ENCODE data around the gene PARN. TPM values are rescaled to one million over a fixed set of nuclear protein-coding genes. Genes with fewer than 3 reads are reported as not detected.

PARN gene
- total RNA-seq, 1 experiment from 2014 or later: 43.5 TPM

Small RNA genes lying within 50 kb of the gene (small RNA-seq; reads per million reads assigned to genes)
- 0 reads per million in 2 experiments for gene RN7SL274P
- gene RNU7-125P: 0 reads per million in 2 experiments

Other genes starting within 250 kb of the PARN start
- 63.1 and 77.6 TPM in 2 replicates for gene BFAR, start 2.7 kb upstream of the PARN start, total RNA-seq (2014; rRNA removed; shearing (Covaris generic))
- not detected in 2 replicates for gene PLA2G10, start 64.0 kb upstream of the PARN start, total RNA-seq (2014; rRNA removed; shearing (Covaris generic))
- 1.3 and 4.9 TPM in 2 replicates for gene NPIPA3, start 73.2 kb upstream of the PARN start, total RNA-seq (2014; rRNA removed; shearing (Covaris generic))
- gene NPIPA2, start 112.3 kb upstream of the PARN start, total RNA-seq (2014; rRNA removed; shearing (Covaris generic)): 2.7 and 3.7 TPM in 2 replicates
- gene NOMO1, start 203.5 kb upstream of the PARN start, total RNA-seq (2014; rRNA removed; shearing (Covaris generic)): 127 and 136 TPM in 2 replicates

Measured in NCI-H460 (cell line).